ENCODE measurements around the gene WIZ. TPM values are rescaled to one million over a fixed set of nuclear protein-coding genes. Genes with fewer than 3 reads are reported as not detected.

WIZ gene
- polyA plus RNA-seq, 3 donors from 2014 or later: 0.78 to 1.5 TPM; not detected in 1

GRCh38 chr19:15436012-15436825, 13.5 kb downstream of the WIZ start:
- Mint-ChIP-seq H3K4me3 (no peak overlapping the region), H3K27me3 (ENCODE audit: low read depth in 3 of 3) (peaks cover 0 to 8% (median 6%) of the 10 kb centered on the region in 3 donors), H3K27ac (no peak overlapping the region), H3K36me3 (no peaks in the 10 kb centered on the region), H3K4me1 (peaks cover 18% of the 10 kb centered on the region in 2 donors), H3K9me3 (no peaks in the 10 kb centered on the region)
- DNase-seq: no peak

GRCh38 chr19:15433519-15434069, 16.2 kb downstream of the WIZ start:
- H3K4me3 Mint-ChIP-seq: peak overlapping the region; percentile 92 to 99 (median 95)
- H3K27ac Mint-ChIP-seq: peak overlapping the region; percentile 81 to 95 (median 92)

GRCh38 chr19:15432629-15433518, 16.9 kb downstream of the WIZ start:
- peaks cover 30 to 32% of the 10 kb centered on the region in 2 donors for H3K4me1 Mint-ChIP-seq
- H3K9me3 Mint-ChIP-seq: peaks cover 0 to 2% (median 0%) of the 10 kb centered on the region in 6 donors
- peaks cover 0 to 8% (median 6%) of the 10 kb centered on the region in 3 donors for H3K27me3 Mint-ChIP-seq (ENCODE audit: low read depth in 3 of 3)
- peak; percentile 89 to 90 (median 89) for DNase-seq
- H3K36me3 Mint-ChIP-seq: no peaks in the 10 kb centered on the region
- peak overlapping the region; percentile 81 to 95 (median 92) for H3K27ac Mint-ChIP-seq
- peak overlapping the region; percentile 92 to 99 (median 95) for H3K4me3 Mint-ChIP-seq

More at GRCh38 chr19:15433519-15434069, 16.2 kb downstream of the WIZ start:
- Mint-ChIP-seq H3K4me1 (peaks cover 30 to 32% of the 10 kb centered on the region in 2 donors), H3K9me3 (peaks cover 0 to 2% (median 0%) of the 10 kb centered on the region in 6 donors), H3K27me3 (ENCODE audit: low read depth in 3 of 3) (peaks cover 0 to 8% (median 6%) of the 10 kb centered on the region in 3 donors), H3K36me3 (no peaks in the 10 kb centered on the region)
- no peak for DNase-seq

- Mint-ChIP-seq H3K27ac (peak overlapping the region; percentile 76 to 91 (median 88)), H3K4me1 (peaks cover 30 to 32% of the 10 kb centered on the region in 2 donors), H3K27me3 (ENCODE audit: low read depth in 3 of 3) (peaks cover 0 to 6% (median 6%) of the 10 kb centered on the region in 3 donors), H3K36me3 (no peaks in the 10 kb centered on the region), H3K9me3 (peaks cover 0 to 2% (median 0%) of the 10 kb centered on the region in 6 donors), H3K4me3 (peak overlapping the region; percentile 88 to 93 (median 92))
- no peak for DNase-seq
These were observed 17.7 kb downstream of the WIZ start for GRCh38 chr19:15432018-15432494.

GRCh38 chr19:15431396-15432017, 18.2 kb downstream of the WIZ start:
- Mint-ChIP-seq H3K36me3 (peaks cover 0 to 1% (median under 1%) of the 10 kb centered on the region in 3 donors), H3K27me3 (ENCODE audit: low read depth in 3 of 3) (peaks cover 0 to 6% (median 6%) of the 10 kb centered on the region in 3 donors), H3K9me3 (peaks cover 0 to 2% (median 0%) of the 10 kb centered on the region in 6 donors), H3K27ac (peak overlapping the region; percentile 76 to 91 (median 88)), H3K4me1 (peaks cover 32% of the 10 kb centered on the region in 2 donors), H3K4me3 (peak overlapping the region; percentile 88 to 93 (median 92))
- DNase-seq: no peak

- H3K4me1 Mint-ChIP-seq: peaks cover 37 to 38% of the 10 kb centered on the region in 2 donors
- H3K27ac Mint-ChIP-seq: peak overlapping the region in 2 of 6 donors; percentile 53 to 89
- H3K9me3 Mint-ChIP-seq: peaks cover 0 to 2% (median 0%) of the 10 kb centered on the region in 6 donors
- H3K36me3 Mint-ChIP-seq: peaks cover 4 to 9% (median 8%) of the 10 kb centered on the region in 3 donors
- H3K27me3 Mint-ChIP-seq (ENCODE audit: low read depth in 3 of 3): peaks cover 0 to 6% (median 6%) of the 10 kb centered on the region in 3 donors
- DNase-seq: no peak
- H3K4me3 Mint-ChIP-seq: peak overlapping the region; percentile 88 to 93 (median 92)
These were observed 19.1 kb downstream of the WIZ start for GRCh38 chr19:15430526-15431120.

GRCh38 chr19:15429825-15430467, 19.8 kb downstream of the WIZ start:
- Mint-ChIP-seq H3K4me3 (peak overlapping the region in 2 of 5 donors; percentile 70 to 93), H3K9me3 (peaks cover 0 to 2% (median 0%) of the 10 kb centered on the region in 6 donors), H3K27ac (peak overlapping the region in 1 of 6 donors; percentile 53), H3K27me3 (ENCODE audit: low read depth in 3 of 3) (peaks cover 0 to 6% (median 6%) of the 10 kb centered on the region in 3 donors), H3K36me3 (peaks cover 4 to 9% (median 8%) of the 10 kb centered on the region in 3 donors), H3K4me1 (peaks cover 37 to 38% of the 10 kb centered on the region in 2 donors)
- no peak for DNase-seq

GRCh38 chr19:15428956-15429824, 20.6 kb downstream of the WIZ start:
- no peak for DNase-seq
- peak overlapping the region in 1 of 5 donors; percentile 4 for H3K4me3 Mint-ChIP-seq

GRCh38 chr19:15427991-15428471, 21.7 kb downstream of the WIZ start:
- Mint-ChIP-seq H3K36me3 (peaks cover 10 to 15% (median 13%) of the 10 kb centered on the region in 3 donors), H3K27ac (no peak overlapping the region), H3K27me3 (ENCODE audit: low read depth in 3 of 3) (peaks cover 0 to 5% (median 3%) of the 10 kb centered on the region in 3 donors), H3K9me3 (peaks cover 0 to 2% (median 0%) of the 10 kb centered on the region in 6 donors), H3K4me3 (no peak overlapping the region), H3K4me1 (peaks cover 30 to 32% of the 10 kb centered on the region in 2 donors)
- no peak for DNase-seq

More at GRCh38 chr19:15428956-15429824, 20.6 kb downstream of the WIZ start:
- H3K9me3 Mint-ChIP-seq: peaks cover 0 to 2% (median 0%) of the 10 kb centered on the region in 6 donors
- H3K27ac Mint-ChIP-seq: no peak overlapping the region
- H3K4me1 Mint-ChIP-seq: peaks cover 37 to 38% of the 10 kb centered on the region in 2 donors
- H3K36me3 Mint-ChIP-seq: peaks cover 4 to 9% (median 8%) of the 10 kb centered on the region in 3 donors
- peaks cover 0 to 6% (median 6%) of the 10 kb centered on the region in 3 donors for H3K27me3 Mint-ChIP-seq (ENCODE audit: low read depth in 3 of 3)

- H3K4me3 Mint-ChIP-seq: peak overlapping the region in 1 of 5 donors; percentile 12
- peaks cover 0 to 4% (median 3%) of the 10 kb centered on the region in 3 donors for H3K27me3 Mint-ChIP-seq (ENCODE audit: low read depth in 3 of 3)
- DNase-seq: no peak
- peaks cover 13 to 20% (median 17%) of the 10 kb centered on the region in 3 donors for H3K36me3 Mint-ChIP-seq
- peaks cover 0 to 2% (median 0%) of the 10 kb centered on the region in 6 donors for H3K9me3 Mint-ChIP-seq
- peaks cover 28 to 29% of the 10 kb centered on the region in 2 donors for H3K4me1 Mint-ChIP-seq
- no peak overlapping the region for H3K27ac Mint-ChIP-seq
These were observed 22.4 kb downstream of the WIZ start for GRCh38 chr19:15427350-15427700.

Data from immature natural killer cell (primary cell).